Activated T-helper 1 cell treated with Interleukin-2 at 50 U/mL for 16 hours (primary cell): Measurements from ENCODE around the gene CSN3.
"Not testable (repeated sequence)": the region's sequence is repeated elsewhere in the genome, so short reads cannot be mapped to it uniquely, and the experiment has no call there.

Experiments used
- DNase-seq: peaks from one replicate; pipeline ENCODE4 v3.0.0-alpha.2; 2020; ENCODE audit warnings: low read depth

Gene CSN3, protein sequence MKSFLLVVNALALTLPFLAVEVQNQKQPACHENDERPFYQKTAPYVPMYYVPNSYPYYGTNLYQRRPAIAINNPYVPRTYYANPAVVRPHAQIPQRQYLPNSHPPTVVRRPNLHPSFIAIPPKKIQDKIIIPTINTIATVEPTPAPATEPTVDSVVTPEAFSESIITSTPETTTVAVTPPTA

DNA sequence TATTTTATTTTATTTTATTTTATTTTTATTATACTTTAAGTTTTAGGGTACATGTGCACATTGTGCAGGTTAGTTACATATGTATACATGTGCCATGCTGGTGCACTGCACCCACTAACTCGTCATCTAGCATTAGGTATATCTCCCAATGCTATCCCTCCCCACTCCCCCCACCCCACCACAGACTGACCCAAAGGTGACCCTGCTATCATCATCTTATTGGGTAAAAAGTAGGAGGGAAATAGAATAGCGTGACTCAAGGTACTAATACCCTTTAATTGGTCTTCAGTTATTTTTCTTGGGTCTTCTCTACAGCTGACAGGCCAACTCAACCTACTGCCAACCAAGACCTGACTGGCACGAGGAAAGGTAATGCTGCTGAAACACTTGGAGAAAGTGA lies at the start of gene CSN3:
CSN3 (plus strand) TSS at position 301 of the 400 bp plus-strand sequence. CDS start 2,223 bp downstream, outside the sequence.
- not testable (repeated sequence) for DNase-seq

DNA sequence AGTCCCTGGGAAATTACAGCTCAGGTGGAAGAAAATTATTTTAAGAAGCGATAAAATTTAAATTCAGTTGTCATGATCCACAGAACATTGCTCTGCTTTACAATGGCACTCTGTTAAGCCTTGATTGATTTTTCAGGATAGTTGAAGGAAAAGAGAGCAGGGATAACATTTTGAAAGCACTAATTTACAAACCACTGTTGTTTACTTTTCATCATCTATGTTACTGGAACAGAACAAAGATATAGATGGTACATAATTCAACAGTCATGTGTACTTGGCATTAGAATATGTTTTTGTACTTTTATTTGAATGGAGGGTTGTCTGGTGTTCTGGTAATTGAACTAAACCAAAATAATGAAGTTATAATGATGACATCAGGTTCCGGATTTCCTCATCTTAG lies 49.5 kb upstream of the CSN3 start:
- no peak for DNase-seq

DNA sequence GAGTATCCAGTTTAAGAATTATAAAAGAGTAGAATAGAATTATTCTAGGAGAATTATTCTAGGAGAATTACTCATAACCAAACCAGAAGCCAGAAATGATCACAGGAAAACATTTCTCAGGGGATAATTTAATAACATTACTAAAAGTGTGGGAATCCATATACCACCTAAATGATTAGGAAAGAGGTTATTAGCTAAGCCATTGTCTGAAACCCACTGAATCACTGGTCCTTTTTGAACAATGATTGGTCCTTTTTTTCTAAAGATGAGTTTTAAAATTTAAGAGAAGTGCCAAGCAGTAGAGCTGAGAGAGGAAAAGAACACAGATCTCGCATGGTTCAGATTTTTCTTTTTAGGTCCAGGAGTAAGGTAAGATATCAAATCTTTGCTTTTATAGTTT lies 47.0 kb upstream of the CSN3 start, which contains the start of gene ODAM:
ODAM (plus strand) TSS at position 301 of the 400 bp plus-strand sequence. CDS start 819 bp downstream, outside the sequence.
- DNase-seq: no peak

DNA sequence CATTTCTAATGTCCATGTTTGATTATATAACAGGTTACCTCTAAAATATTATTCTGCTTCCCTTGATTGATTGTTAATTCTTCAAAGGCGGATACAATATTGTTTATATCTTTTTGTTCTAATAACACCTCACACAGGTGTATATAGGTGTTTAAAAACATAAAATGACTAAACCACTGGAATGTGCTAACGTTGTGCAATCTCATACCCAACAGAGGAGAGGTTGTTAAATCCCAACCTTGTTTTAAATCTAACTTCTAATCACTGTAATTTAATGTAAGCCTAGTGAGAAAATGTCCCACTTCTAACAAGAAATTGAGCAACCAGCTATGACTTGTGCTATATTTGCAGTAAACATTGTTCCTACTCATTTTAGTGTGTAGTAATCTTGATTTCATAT lies 45.5 kb upstream of the CSN3 start:
- DNase-seq: no peak

DNA sequence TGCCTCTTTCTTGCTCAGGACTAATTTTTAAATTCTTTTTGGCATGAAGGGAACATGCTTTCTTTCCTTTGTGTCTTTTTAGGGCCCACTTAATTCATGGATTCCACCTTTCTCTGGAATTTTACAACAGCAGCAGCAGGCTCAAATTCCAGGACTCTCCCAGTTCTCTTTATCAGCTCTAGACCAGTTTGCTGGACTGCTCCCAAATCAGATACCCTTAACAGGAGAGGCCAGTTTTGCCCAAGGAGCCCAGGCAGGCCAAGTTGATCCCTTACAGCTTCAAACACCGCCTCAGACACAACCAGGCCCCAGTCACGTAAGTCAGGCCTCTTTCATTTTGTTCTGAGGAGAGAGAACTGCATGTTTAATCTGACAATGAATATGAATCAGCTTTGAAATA lies 44.6 kb upstream of the CSN3 start:
- DNase-seq: no peak

DNA sequence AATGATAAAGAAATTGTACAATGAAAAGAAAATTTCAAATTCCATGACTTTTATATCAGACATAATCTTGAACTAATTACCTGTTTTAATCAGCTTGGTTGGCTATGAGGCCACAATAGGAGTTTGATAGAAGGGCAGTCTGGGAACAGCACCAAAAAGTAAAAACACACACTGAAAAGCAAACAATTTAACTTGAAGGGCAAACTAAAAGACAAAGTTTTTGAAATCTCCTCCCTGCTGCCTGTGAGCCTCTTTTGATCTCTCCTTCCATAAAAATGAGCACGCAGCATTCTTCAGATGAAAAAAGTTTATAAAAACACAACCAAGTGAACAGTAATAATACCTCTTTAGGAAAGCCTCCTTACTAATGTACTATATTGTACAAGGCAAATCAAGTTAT lies 38.8 kb upstream of the CSN3 start:
- no peak for DNase-seq

DNA sequence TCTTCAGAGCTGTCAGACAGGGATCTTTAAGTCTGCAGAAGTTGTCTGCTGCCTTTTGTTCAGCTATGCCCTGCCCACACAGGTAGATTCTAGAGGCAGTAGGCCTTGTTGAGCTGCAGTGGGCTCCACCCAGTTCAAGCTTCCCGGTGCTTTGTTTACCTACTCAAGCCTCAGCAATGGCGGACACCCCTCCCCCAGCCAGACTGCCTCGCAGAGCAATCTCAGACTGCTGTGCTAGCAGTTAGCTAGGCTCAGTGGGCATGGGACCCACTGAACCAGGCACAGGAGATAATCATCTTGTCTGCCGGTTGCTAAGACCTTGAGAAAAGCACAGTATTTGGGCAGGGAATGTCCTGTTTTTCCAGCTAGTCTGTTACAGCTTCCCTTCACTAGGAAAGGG lies 29.6 kb upstream of the CSN3 start:
- not testable (repeated sequence) for DNase-seq

DNA sequence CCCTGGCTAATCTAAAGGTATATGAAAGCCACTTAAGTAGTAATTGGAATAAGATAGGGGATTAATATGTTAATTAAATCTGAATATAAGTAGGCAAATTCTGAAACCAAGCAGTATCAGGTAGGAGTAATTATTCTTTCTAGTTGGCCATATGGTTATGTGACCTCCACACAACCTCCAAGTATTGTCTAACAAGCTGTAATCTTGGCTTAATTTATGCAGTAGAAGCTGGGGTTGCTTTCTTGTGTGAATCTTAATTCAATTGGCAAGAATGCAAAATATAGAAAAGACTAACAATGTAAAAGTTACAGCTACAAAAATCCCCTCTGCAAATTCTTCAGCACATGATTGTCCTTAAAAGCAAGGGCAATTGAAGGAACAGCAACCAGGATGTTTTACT lies 26.3 kb upstream of the CSN3 start:
- not testable (repeated sequence) for DNase-seq

DNA sequence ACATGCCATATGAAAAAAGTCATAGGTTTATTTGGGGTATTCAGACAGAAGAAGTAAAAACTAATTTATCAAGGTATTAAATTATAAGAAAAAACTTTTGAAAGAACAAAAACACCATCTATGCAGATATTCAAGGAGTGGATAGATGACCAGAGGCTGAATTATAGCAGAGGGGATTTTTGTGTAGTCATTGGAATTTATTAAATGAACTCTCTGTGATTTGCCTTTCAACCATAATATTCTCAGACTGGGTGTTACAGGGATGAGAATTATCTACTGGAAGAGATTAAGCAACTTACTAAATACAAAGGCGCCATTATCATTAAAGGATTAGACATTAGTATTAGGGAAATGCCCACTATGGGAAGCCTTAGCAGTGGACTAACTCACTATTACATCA lies 25.8 kb upstream of the CSN3 start:
- DNase-seq: not testable (repeated sequence)

DNA sequence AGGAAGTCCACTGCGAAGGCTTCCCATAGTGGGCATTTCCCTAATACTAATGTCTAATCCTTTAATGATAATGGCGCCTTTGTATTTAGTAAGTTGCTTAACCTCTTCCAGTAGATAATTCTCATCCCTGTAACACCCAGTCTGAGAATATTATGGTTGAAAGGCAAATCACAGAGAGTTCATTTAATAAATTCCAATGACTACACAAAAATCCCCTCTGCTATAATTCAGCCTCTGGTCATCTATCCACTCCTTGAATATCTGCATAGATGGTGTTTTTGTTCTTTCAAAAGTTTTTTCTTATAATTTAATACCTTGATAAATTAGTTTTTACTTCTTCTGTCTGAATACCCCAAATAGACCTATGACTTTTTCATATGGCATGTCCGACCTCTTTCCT lies 21.0 kb upstream of the CSN3 start:
- DNase-seq: not testable (repeated sequence)

DNA sequence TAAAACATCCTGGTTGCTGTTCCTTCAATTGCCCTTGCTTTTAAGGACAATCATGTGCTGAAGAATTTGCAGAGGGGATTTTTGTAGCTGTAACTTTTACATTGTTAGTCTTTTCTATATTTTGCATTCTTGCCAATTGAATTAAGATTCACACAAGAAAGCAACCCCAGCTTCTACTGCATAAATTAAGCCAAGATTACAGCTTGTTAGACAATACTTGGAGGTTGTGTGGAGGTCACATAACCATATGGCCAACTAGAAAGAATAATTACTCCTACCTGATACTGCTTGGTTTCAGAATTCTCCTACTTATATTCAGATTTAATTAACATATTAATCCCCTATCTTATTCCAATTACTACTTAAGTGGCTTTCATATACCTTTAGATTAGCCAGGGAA lies 20.6 kb upstream of the CSN3 start:
- DNase-seq: not testable (repeated sequence)

DNA sequence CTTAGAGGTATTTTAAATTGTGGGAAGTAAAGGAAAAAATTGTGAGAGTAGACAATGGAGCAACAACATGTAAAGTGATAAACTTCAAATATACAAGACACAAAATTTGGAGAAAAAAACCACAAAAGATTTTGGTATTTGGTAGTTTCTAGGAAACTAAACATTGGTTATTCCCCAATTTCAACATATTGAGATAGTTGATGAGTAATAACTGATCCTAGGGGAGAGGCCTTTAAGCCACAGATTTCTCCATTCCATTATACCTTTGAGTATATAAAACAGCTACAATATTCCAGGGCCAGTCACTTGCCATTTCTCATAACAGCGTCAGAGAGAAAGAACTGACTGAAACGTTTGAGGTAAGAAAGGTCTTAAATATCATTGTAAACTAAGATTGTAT lies 16.6 kb upstream of the CSN3 start, which contains the start of gene FDCSP:
FDCSP (plus strand) TSS at position 301 of the 400 bp plus-strand sequence. CDS start 5,071 bp downstream, outside the sequence.
- no peak for DNase-seq

DNA sequence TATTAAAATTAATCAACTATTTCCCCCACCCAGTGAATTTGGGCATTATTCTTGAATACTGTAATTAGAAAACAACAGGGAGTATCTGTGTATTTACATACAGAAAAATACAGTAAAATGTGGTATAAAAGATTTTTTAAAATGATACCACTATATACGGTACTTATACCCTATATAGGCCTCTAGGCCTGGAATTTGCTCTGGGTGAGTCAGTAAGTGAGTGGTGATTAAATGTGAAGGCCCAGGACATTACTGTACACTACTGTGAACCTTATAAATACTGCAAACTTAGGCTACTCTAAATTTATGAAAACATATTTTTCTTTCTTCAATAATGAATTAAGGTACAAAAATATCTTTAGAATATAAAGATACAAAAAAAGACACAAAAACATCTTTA lies 6.3 kb upstream of the CSN3 start:
- DNase-seq: no peak

DNA sequence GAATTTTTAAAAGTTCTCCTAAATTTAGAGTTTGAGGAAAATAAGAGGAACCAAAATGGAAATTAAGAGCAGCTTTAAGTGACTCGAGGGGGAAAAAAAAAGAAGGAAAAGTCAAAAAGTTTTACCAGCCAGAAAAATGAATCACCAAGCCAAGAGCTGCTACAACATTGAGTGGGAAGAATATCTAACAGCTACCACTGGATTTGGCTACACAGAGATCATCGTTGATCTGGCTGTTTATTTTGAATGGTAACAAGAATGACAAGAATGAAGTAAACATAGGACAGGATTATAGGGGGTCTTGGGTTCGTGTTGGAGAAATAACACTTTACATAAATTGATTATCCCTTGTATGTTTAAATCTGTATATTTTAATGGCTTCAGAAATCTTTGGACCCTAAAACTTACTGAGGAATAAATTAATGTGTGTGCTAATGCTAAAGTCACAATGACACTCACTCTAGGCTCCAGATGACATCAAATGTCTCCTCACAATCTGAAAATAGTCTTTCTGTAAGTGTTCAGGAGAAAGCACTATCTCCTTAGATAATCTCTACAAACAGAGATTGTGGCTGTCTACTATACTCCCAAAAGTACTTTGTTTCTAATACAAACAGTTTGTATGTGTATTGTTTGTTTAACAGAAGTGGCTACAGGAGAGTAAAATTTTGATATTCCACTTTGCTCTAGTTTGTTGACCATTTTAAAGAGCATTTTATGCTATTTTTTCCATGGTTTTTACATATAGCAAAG lies 3.1 kb upstream of the CSN3 start:
- DNase-seq: no peak

DNA sequence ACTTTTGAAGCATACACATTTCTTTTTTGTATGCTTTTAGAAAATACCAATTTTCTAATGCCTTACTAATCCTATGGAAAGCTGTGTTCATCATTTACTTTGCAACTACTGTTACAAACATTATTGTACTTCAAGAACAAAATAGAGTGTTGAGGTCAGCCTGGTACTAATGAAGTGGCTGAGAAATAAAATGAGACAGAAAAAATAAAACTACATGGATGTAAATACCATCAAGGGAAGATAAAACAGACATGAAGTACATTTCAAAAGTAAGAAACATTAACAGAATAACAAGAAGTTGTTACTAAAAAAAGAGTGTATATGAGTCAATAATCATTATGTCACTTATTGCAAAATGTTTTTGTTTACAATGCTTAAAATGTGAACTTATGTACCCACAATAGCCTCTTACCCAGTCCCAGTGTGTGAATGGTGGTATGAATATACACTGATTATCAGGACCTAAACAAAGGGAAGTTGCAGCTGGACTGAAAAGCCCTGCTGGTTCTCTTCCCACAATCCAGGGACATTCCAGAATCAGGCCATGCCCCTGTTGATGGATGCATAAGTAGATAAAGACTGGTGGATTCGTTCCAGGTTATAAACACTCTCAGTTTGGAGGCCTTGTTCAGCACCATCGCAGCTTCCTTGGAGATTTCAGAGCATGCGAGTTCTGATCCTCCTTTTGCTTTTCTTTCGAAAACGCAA lies 2.4 kb upstream of the CSN3 start:
- DNase-seq: no peak

DNA sequence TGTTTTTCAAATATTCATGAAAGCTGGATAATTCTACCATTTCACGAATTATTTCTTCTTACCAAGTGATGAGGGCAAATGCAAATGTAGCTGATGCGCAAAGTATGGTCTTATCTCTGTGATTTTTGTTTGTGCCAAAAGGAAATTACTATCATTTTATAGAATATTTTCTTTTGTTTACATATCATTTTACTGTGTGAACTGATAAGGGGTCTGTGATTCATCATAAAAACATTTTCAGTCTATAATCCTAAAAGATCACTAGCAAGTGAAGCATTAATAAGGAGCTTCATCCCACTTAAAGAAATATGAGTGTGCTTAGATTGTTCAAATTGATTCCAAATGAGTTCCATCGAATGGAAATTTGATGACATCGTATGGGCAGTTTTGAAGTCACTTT lies 694 bp downstream of the CSN3 start:
- no peak for DNase-seq

DNA sequence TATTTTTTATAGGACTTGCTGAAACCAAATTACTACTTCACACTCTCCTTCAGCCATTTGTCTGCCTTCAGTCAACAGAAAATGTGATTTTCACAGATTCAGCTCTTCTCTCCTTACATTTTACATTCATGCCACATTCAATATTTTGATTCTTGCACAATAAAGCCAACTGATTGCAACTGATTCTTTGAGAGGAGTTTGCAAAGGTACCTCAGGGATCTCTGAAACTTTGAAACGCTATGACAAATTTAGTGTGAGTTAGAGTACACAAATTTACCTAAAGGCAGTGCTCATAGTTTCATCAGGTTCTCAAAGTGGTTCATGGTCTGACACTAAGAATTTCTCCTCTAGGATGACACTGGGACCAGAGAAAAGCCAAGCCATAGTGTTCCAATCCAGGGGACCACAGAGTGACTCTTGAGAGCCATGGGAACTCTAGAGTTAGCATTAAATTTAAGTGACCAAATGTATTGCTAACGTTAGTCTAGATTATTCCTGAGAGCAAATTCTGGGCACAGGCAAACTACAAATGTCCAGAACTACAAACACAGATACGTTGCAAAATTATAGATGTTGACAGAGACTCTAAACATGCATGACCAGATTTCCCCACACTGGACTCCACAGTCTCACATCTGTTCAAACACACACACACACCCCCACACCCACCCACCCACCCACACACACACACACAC lies 9.0 kb downstream of the CSN3 start:
- DNase-seq: no peak

DNA sequence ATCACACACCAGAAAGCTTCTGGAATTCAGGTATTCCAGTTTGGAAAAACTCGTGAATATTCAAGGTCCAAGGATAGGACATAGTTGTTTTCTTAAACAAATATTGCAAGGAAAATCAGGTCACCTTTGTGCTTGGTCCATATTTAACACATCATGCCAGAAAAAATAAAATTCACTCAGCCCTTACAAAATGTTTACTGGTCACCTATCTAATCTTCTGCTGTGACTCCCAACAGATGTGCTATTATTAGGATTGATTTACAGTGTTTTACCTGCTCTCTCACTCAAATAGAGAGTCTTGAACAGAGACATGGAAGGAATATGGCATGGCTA lies 9.5 kb downstream of the CSN3 start:
- DNase-seq: no peak

DNA sequence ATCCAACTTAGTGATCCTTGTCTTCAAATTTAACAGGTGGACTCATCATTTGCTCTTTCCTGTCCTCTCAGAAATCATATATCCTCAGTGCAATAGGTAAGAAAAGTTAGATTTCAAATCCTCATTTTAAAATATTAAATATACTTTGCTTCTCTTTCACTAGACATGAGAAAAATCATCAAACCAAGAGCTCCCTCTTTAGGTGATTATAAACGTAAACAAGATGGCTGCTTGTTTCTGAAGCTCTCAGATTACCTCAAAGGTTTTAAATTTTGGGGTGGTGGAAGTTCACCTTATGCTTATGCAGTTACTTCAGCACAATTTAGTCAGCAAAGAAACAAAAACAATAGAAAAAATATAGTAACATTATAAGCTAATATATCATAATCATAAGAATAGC lies 27.3 kb downstream of the CSN3 start:
- no peak for DNase-seq

DNA sequence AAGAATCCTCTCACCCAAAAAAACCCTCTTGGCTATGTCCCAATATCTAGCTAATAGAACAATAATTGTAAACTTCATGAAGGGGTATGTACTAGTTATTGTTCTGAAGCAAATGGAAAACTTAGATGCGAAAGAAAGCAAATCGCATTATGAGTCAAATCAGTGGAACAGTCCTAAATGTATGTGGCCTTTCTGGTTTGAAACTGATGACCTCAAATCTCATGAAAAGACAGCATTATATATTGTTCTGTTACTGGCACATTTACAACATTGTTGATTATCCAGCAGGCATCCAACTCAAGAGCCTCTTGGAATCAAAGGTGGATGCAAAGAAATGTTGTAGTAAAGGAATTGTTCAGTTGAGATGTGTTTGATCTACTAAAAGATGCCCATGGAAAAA lies 34.7 kb downstream of the CSN3 start:
- no peak for DNase-seq

DNA sequence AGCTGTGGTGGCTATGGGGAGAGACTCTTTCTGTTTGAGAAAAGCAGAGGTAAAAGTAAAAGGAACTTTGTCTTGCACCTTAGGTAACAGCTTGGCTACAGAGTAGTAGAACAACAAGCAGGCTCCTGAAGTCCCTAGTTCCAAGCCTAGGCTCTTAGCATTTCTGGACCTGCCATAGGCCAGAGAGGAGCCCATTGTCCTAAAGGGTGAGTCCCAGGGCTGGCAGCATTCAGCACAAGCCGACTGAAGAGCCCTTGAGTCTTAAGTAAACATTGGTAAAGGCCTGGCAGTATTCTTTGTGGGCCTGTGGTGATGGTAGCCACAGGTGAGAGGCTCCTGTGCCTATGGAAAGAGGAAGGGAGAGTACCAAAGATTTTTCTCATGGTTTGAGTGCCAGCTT lies 38.2 kb downstream of the CSN3 start:
- no peak for DNase-seq

DNA sequence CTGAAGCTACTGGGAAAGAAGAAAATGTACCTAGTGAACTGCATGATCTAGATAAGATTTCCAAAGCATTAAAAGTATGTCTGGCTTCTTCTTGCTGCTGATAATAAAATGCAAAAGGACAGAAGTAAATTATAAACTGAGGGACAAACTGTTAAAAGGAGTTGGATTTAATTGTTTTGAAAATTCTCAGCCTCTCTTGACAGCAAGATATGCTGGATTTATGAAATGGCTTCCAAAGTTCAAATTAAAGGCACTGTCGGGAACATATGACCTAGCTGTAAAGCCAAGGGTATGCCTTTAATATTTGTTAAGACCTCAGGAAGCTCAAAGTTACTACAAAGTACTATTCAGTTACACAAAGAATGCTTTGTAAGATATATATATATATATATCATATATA lies 46.3 kb downstream of the CSN3 start:
- no peak for DNase-seq

DNA sequence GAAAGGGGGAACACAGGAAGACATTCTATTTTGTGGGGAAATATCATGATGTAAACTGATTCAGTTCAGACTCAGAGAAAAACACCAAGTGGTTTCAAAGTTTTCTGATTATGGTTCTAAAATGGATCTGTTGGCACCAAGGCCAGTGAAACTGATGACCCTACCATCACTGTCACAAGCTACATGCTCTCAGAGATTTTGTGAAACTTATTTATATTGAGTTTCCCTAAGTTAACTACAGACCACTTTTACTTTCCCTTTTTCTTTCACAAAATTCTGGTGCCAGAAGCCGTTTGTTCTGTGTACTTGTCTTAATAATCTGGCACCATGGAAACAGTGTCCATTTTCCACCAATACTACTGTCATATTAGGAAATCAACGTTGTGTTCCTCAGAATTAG lies 48.9 kb downstream of the CSN3 start:
- DNase-seq: no peak
